NT2/D1 (cell line): ENCODE results near the gene IFIT1.

Source experiments
- DNase-seq: peaks from one replicate; pipeline ENCODE4 v3.0.0-alpha.2; 2011; ENCODE audit warnings: low read depth, low spot score
- H3K27me3 ChIP-seq: 2 replicates; pipeline ENCODE4 v1.6.0; 2011; ENCODE audit warnings: mild to moderate bottlenecking; ENCODE audit not compliant: insufficient read length, insufficient read depth
- H3K36me3 ChIP-seq: 2 replicates; pipeline ENCODE4 v1.6.1; 2011; ENCODE audit warnings: mild to moderate bottlenecking, low read length, mixed read lengths; ENCODE audit not compliant: insufficient read depth, insufficient read length
- H3K4me1 ChIP-seq: 2 replicates; pipeline ENCODE4 v1.5.1; 2011; ENCODE audit not compliant: insufficient read depth, insufficient read length
- H3K4me3 ChIP-seq: 2 replicates; pipeline ENCODE4 v1.5.1; 2011; ENCODE audit warnings: low read depth; ENCODE audit not compliant: insufficient read length
- H3K9ac ChIP-seq: 2 replicates; pipeline ENCODE4 v1.6.0; 2011; ENCODE audit warnings: low read depth; ENCODE audit not compliant: insufficient read length
- H3K9me3 ChIP-seq: 2 replicates; pipeline ENCODE4 v1.5.1; 2011; ENCODE audit warnings: mild to moderate bottlenecking, low read length; ENCODE audit not compliant: insufficient read depth
- SUZ12 ChIP-seq: IDR thresholded peaks from 2 replicates; pipeline ENCODE4 v1.6.1; 2011; ENCODE audit not compliant: insufficient read length, insufficient read depth; ENCODE audit errors: extremely low read depth
- YY1 ChIP-seq: IDR thresholded peaks from 2 replicates; pipeline ENCODE4 v1.6.1; 2011; ENCODE audit not compliant: insufficient read length, insufficient read depth
- ZNF274 ChIP-seq: IDR thresholded peaks from 2 replicates; pipeline ENCODE4 v1.6.1; 2011; ENCODE audit warnings: mild to moderate bottlenecking, low read depth, low read length

The IFIT1 gene

GRCh38 chr10:89391907-89392756, at the start of gene IFIT1:
IFIT1 (plus strand) TSS chr10:89392623; CDS start chr10:89392713, 90 bp downstream.
- H3K27me3 ChIP-seq: no peaks in the 10 kb centered on the region
- no peaks in the 10 kb centered on the region for H3K36me3 ChIP-seq
- DNase-seq: no peak
- no peak within 1 kb of the TSS for H3K9ac ChIP-seq
- no peaks in the 10 kb centered on the region for H3K9me3 ChIP-seq
- H3K4me1 ChIP-seq: no peaks in the 10 kb centered on the region
- no peak within 1 kb of the TSS for H3K4me3 ChIP-seq
- TF ChIP-seq ZNF274 (no peak), SUZ12 (no peak), YY1 (no peak)

- Histone ChIP-seq H3K27me3 (no peaks in the 10 kb centered on the region), H3K36me3 (no peaks in the 10 kb centered on the region), H3K4me3 (no peak overlapping the region), H3K9me3 (no peaks in the 10 kb centered on the region), H3K9ac (no peak overlapping the region), H3K4me1 (no peaks in the 10 kb centered on the region)
- DNase-seq: no peak
- TF ChIP-seq ZNF274 (no peak), YY1 (no peak), SUZ12 (no peak)
Observed at GRCh38 chr10:89343089-89343767, 49.2 kb upstream of the IFIT1 start.

- no peak for DNase-seq
- TF ChIP-seq ZNF274: no peak
- no peak for TF ChIP-seq YY1
- TF ChIP-seq SUZ12: no peak
- no peaks in the 10 kb centered on the region for H3K4me1 ChIP-seq
- no peaks in the 10 kb centered on the region for H3K9me3 ChIP-seq
- no peaks in the 10 kb centered on the region for H3K36me3 ChIP-seq
- no peak overlapping the region for H3K4me3 ChIP-seq
- H3K27me3 ChIP-seq: no peaks in the 10 kb centered on the region
- no peak overlapping the region for H3K9ac ChIP-seq
Observed at GRCh38 chr10:89344156-89344555, 48.3 kb upstream of the IFIT1 start.

GRCh38 chr10:89345367-89346000, 46.9 kb upstream of the IFIT1 start:
- no peaks in the 10 kb centered on the region for H3K36me3 ChIP-seq
- H3K27me3 ChIP-seq: no peaks in the 10 kb centered on the region
- TF ChIP-seq ZNF274: no peak

GRCh38 chr10:89346405-89347254, 45.8 kb upstream of the IFIT1 start:
- Histone ChIP-seq H3K9ac (no peak overlapping the region), H3K27me3 (no peaks in the 10 kb centered on the region), H3K4me1 (no peaks in the 10 kb centered on the region), H3K36me3 (no peaks in the 10 kb centered on the region), H3K4me3 (no peak overlapping the region), H3K9me3 (no peaks in the 10 kb centered on the region)
- DNase-seq: peak; percentile 32
- no peak for TF ChIP-seq ZNF274
- TF ChIP-seq YY1: no peak
- TF ChIP-seq SUZ12: no peak

More at GRCh38 chr10:89345367-89346000, 46.9 kb upstream of the IFIT1 start:
- no peaks in the 10 kb centered on the region for H3K9me3 ChIP-seq
- no peak overlapping the region for H3K9ac ChIP-seq
- H3K4me3 ChIP-seq: no peak overlapping the region
- no peaks in the 10 kb centered on the region for H3K4me1 ChIP-seq
- DNase-seq: no peak

- no peaks in the 10 kb centered on the region for H3K9me3 ChIP-seq
- DNase-seq: no peak
- H3K4me1 ChIP-seq: no peaks in the 10 kb centered on the region
- TF ChIP-seq YY1 (no peak), SUZ12 (no peak), ZNF274 (no peak)
- no peaks in the 10 kb centered on the region for H3K27me3 ChIP-seq
- H3K36me3 ChIP-seq: no peaks in the 10 kb centered on the region
- no peak overlapping the region for H3K9ac ChIP-seq
- H3K4me3 ChIP-seq: no peak overlapping the region
Observed at GRCh38 chr10:89347701-89348457, 44.5 kb upstream of the IFIT1 start.
